Neural progenitor cell (in vitro differentiated cells): ENCODE data around the gene YBX2.

Experiments
- EZH2 ChIP-seq: fragments of 200-600 bp; sonication (generic); IDR thresholded peaks from 2 replicates; pipeline ENCODE4 v1.6.1; 2017; ENCODE audit warnings: antibody characterized with exemption, mild to moderate bottlenecking, moderate library complexity
- EZH2phosphoT487 ChIP-seq: fragments of 200-600 bp; sonication (generic); IDR thresholded peaks from 2 replicates; pipeline ENCODE4 v1.6.1; 2017; ENCODE audit warnings: antibody characterized with exemption
- TF ChIP-seq, protein P1 (sequence below): fragments of 200-600 bp; sonication (generic); IDR thresholded peaks from 2 replicates; pipeline ENCODE4 v1.5.1; 2017; ENCODE audit warnings: antibody characterized with exemption, mild to moderate bottlenecking

GRCh38 chr17:7311110-7311705 is 16.8 kb upstream of the YBX2 start:
- TF ChIP-seq, protein P1, sequence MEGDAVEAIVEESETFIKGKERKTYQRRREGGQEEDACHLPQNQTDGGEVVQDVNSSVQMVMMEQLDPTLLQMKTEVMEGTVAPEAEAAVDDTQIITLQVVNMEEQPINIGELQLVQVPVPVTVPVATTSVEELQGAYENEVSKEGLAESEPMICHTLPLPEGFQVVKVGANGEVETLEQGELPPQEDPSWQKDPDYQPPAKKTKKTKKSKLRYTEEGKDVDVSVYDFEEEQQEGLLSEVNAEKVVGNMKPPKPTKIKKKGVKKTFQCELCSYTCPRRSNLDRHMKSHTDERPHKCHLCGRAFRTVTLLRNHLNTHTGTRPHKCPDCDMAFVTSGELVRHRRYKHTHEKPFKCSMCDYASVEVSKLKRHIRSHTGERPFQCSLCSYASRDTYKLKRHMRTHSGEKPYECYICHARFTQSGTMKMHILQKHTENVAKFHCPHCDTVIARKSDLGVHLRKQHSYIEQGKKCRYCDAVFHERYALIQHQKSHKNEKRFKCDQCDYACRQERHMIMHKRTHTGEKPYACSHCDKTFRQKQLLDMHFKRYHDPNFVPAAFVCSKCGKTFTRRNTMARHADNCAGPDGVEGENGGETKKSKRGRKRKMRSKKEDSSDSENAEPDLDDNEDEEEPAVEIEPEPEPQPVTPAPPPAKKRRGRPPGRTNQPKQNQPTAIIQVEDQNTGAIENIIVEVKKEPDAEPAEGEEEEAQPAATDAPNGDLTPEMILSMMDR: no peak
- TF ChIP-seq EZH2: no peak
- no peak for TF ChIP-seq EZH2phosphoT487
